Stimulated activated CD4-positive, alpha-beta T cell treated with anti-CD3 and anti-CD28 coated beads, Interleukin-4, amount 100 ng/mL, for 48 hours (primary cell): ENCODE results near the gene ITPKA.

ENCODE experiments used
- DNase-seq, 2 donors: peaks; one replicate each; pipeline ENCODE4 v3.0.0-alpha.2; 2020; ENCODE audit warnings: low read depth in 2 of 2

The ITPKA gene

GRCh38 chr15:41511331-41511898 lies 17.7 kb downstream of the ITPKA start:
- no peak for DNase-seq

- no peak for DNase-seq
Measured at GRCh38 chr15:41511899-41512369, 18.3 kb downstream of the ITPKA start.

- no peak for DNase-seq
Measured at GRCh38 chr15:41512512-41512939, 18.9 kb downstream of the ITPKA start.

DNA sequence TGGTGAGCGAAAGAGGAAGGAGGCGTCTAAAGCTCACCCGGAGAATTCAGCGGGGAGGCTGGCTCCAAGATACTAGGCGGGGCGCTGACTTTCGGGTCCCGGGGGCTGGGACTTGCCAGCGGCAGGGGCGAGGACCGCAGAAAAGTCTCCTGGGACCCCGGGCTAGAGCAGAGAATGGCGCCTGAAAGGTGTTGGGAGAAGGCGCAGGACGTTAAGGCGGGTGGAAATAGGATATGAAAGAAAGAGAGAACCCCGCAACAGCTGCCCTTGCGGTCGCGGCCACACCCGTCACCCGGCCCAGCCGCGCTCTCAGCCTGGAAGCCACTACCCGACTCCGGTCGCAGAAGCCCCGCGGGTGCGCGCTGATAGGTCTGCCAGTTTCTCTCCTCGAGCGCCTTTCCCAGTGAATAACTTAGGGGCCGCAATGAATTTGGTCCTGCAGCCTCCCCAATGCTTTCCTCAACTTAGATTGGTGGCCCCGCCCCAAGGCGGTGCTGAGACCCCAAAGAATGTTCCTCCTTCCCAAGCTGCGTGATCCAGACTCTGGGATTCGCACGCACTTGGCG lies 19.3 kb downstream of the ITPKA start:
- DNase-seq, result no peak

GRCh38 chr15:41513506-41514227 lies 20.0 kb downstream of the ITPKA start, which contains the start of gene LTK:
LTK (minus strand) TSS chr15:41513827; CDS start chr15:41513709, 118 bp downstream.
- no peak for DNase-seq

DNA sequence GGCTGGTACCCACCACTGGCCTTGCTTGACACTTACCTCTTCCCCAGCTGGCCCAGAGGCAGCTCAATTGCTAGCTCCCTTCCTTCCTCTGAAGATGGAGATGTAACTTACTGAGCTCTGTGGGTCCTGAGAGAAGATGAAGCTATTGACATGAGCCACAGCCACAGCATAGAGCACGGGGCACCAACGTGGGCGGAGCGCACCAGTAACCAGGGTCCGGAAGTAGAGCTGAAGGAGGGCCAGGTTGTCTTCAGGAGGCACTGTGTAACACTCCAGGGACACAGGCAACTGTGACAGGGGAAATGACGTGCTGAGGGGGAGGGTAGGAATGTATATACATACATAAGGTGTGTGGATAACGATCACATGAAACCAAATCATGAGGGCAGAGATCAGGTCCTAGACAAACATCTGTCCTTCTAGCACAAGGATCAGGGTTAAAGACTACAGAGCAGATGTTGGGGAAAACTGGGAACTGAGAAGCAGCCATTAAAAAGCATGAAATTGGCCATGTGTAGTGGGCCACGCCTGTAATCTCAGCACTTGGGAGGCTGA lies 24.3 kb downstream of the ITPKA start:
- DNase-seq, result no peak

- DNase-seq, result no peak
Measured at GRCh38 chr15:41520636-41521035, 27.0 kb downstream of the ITPKA start.

GRCh38 chr15:41521614-41522013 lies 27.9 kb downstream of the ITPKA start:
- no peak for DNase-seq

DNA sequence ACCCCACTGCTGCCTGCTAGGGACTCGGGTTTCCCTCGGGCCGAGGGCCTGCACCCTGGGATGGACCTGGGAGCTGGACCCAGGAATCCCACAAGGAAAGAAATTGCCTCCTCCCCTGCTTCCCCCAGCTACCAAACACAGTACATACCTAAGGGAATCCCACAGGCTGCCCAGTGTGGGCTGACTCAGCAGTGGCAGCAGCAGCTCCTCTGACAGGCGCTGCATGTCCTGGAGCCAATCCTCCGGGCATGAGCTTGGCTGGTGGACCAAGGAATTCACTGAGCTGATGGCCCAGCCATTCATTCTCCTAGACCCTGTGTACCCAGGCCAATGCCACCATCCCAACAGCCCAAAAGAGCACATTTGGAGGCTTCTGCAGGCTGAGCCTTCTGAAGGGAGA lies 29.4 kb downstream of the ITPKA start:
- DNase-seq, result no peak

DNA sequence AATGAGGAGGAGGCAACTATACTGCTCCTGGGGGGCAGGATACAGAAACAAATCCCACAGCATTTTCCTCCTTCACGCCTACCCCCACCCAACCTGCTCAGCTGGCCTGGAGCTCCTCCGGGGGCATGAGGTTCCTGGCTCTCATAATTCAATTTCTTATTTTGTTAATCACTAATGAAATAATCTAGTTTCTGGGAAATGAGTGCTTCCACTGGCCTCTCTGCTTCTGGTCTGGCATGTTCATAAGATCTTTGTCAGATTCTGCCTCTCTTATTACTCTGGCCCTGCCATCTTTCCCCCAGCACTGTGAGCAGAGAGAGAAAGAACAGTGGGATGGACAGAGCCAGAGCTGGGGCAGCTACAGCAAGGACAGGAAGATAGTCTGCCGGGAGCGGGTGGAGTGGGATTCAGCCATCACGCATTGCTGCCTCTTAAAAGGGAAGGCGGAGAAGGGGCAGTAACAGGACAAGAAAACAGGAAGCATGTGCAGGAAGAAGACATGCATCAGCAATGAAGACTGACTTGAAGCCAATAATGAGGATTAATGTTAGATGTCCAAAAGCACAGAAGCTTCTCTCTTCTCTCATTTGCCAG lies 36.8 kb downstream of the ITPKA start:
- DNase-seq, result no peak

DNA sequence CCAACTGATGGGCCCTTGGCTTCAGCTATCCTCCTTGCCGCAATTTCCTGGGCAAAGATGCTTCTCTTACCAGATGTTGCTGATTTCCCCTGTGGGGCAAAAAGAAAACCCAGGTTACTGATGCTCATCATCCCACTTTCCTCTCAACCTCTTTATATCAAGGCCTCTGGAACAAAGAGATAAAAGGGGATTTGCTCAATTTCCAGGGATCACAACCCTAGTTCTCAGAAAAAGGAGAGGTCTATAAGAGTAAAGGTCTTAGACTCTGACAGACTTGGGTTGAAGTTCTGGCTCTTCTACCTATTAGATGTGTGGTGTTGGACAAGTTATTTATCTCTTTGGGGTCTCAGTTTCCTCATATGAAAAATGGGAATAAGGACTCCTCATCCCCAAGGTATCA lies 41.9 kb downstream of the ITPKA start:
- no peak for DNase-seq

GRCh38 chr15:41536866-41537265 lies 43.2 kb downstream of the ITPKA start:
- DNase-seq, result no peak

DNA sequence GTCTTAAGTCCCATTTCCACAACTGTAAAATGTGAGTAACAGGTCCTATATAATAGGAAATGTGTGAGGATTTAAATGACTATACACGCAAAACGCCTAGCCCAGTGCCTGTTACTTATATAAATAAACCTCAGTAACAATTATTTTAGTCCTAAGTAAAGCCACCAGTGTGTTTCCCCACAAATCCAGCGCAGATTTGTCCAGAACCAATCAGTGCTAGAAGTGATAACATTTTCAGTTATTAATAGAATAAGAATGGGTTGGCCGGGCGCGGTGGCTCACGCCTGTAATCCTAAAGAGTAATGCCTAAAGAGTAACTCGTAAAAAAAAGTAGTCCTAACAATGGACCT lies 49.8 kb downstream of the ITPKA start:
- no peak for DNase-seq

GRCh38 chr15:41544650-41545015 lies 51.0 kb downstream of the ITPKA start:
- DNase-seq, result no peak

GRCh38 chr15:41545218-41545617 lies 51.5 kb downstream of the ITPKA start:
- DNase-seq, result no peak

DNA sequence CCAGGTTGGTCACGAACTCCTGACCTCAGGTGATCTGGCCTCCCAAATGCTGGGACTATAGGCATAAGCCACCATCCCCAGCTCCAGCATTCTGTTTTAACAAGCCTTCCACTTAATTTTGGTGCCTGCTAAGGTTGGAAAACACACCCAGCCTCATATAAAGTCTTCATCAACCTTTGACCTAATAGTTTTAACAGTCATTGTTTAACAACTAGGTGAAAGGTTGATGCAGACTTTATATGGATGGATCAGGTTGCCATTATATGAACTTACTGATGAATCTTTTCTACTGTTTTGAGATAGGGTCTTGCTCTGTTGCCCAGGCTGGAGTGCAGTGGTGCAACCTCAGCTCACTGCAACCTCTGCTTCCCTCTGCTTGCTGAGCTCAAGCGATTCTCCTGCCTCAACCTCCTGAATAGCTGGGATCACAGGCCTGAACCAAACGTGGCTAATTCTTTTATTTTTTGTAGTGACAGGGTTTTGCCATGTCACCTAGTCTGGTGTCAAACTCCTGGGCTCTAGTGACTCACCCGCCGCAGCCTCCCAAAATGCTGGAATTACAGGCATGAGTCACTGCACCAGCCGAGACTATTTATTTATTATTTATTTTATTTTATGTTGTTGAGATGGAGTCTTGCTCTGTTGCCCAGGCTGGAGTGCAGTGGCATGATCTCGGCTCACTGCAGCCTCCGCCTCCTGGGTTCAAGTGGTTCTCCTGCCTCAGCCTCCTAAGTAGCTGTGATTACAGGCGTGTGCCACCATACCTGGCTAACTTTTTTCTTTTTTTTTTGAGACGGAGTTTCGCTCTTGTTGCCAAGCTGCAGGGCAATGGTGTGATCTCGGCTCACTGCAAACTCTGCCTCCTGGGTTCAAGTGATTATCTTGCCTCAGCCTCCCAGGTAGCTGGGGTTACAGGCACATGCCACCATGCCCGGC lies 53.4 kb downstream of the ITPKA start:
- DNase-seq, result no peak

GRCh38 chr15:41550066-41550775 lies 56.5 kb downstream of the ITPKA start:
- DNase-seq, result no peak
